Measurements from ENCODE around the gene CTSS. TPM values are rescaled to one million over a fixed set of nuclear protein-coding genes. Genes with fewer than 3 reads are reported as not detected.

CTSS gene
- total RNA-seq, 1 experiment from 2014 or later: not detected

GRCh38 chr1:150695561-150695960 lies 70.0 kb downstream of the CTSS start:
- Mint-ChIP-seq H3K27me3 (ENCODE audit: low read depth) (no peaks in the 10 kb centered on the region), H3K4me3 (peak overlapping the region; percentile 18 to 67; a peak in 4 of 5 replicates), H3K36me3 (ENCODE audit: insufficient read depth in 1 of 3, low read depth in 3 of 3) (peaks cover 17 to 39% (median 35%) of the 10 kb centered on the region in 3 experiments; a peak in 6 of 7 replicates), H3K27ac (no peak overlapping the region), H3K9me3 (no peaks in the 10 kb centered on the region), H3K4me1 (peaks cover 11% of the 10 kb centered on the region in 2 experiments)
- Histone ChIP-seq H3K79me1 (ENCODE audit: insufficient read depth, low read depth, low read length, poor library complexity, severe bottlenecking) (no peaks in the 10 kb centered on the region), H3K4ac (ENCODE audit: low read depth, low read length) (no peak overlapping the region), H3K23ac (ENCODE audit: insufficient read length, low read depth, low read length) (no peak overlapping the region), H2BK15ac (ENCODE audit: low read depth, low read length) (no peak overlapping the region), H3K9me3 (ENCODE audit: control insufficient read depth, low read depth, low read length) (no peaks in the 10 kb centered on the region), H3K27ac (ENCODE audit: insufficient read length, low read depth, low read length) (no peak overlapping the region), H4K8ac (replicated peaks; ENCODE audit: insufficient read length, low read depth, low read length) (no peak overlapping the region), H2BK120ac (ENCODE audit: low read depth, low read length, poor library complexity, severe bottlenecking) (no peak overlapping the region), H2BK20ac (ENCODE audit: low read depth, low read length, poor library complexity, severe bottlenecking) (no peak overlapping the region), H4K5ac (ENCODE audit: insufficient read length, low read depth, low read length) (no peak overlapping the region), H4K91ac (ENCODE audit: insufficient read length, low read depth, low read length) (no peak overlapping the region), H3K56ac (ENCODE audit: insufficient read length, low read depth, low read length) (no peak overlapping the region), H3K14ac (ENCODE audit: insufficient read depth, low read length) (no peak overlapping the region), H2BK5ac (ENCODE audit: insufficient read length, low read length) (no peak overlapping the region), H2AK5ac (ENCODE audit: insufficient read length, low read length) (no peak overlapping the region), H4K20me1 (ENCODE audit: control insufficient read depth, insufficient read depth, insufficient read length) (no peaks in the 10 kb centered on the region), H3K4me2 (ENCODE audit: insufficient read depth, insufficient read length, low read length) (peak overlapping the region; percentile 32), H3T11ph (ENCODE audit: low read length) (no peak overlapping the region), H3K23me2 (ENCODE audit: insufficient read length, low read depth, low read length, poor library complexity, severe bottlenecking) (peaks cover 4% of the 10 kb centered on the region), H2AFZ (ENCODE audit: low read length) (no peak overlapping the region), H3K4me1 (ENCODE audit: insufficient read depth, low read length) (no peaks in the 10 kb centered on the region), H2BK12ac (ENCODE audit: insufficient read length, low read depth, low read length) (no peak overlapping the region), H3K79me2 (ENCODE audit: insufficient read depth, low read length) (peaks cover 2% of the 10 kb centered on the region; the same call in 1 of the 2 replicates), H3K9ac (ENCODE audit: extremely low read depth, insufficient read length, low read length) (no peak overlapping the region), H3K27me3 (ENCODE audit: insufficient read depth, low read length) (no peaks in the 10 kb centered on the region), H3K18ac (ENCODE audit: insufficient read length, low read depth, low read length) (no peak overlapping the region)
- no CpG with 5 or more reads among the region's 4 CpGs for WGBS (ENCODE audit: extremely low coverage, insufficient read length, low lambda C conversion rate)
- DNase-seq: no peak
- TF ChIP-seq CTCF (conservative IDR thresholded peaks at IDR 0.05): no peak
